Measurements from ENCODE around the gene C22orf23. TPM values are rescaled to one million over a fixed set of nuclear protein-coding genes. Genes with fewer than 3 reads are reported as not detected.

C22orf23 gene
- total and polyA plus RNA-seq, 2 donors (not counting 1 experiment from before 2014, with no cell fraction given) = not detected

DNA sequence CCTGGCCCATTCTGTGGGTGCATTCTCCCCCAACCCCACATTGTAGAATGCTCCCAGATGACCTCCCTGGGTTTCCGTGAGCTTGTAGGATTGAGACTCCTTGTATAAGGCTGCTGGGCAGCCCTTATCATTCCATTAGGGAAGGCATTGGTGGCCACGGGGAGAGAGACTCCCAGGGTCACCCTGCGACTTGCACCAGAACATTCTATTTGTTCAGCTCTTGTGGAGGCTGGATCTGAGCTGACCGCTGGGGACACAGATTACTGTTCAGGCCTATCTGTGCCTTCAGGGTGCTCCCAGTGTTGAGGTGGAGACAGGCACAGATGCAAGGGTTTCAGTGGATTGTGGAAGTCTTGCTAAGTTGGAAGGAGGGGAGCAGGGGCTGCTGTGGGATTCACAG, 29.5 kb downstream of the C22orf23 start:
- no peak overlapping the region for H3K9ac ChIP-seq (ENCODE audit: low read length)
- intact Hi-C loops (cut with micrococcal nuclease) = no loop called here
- ATAC-seq (ENCODE audit: low read depth) (no peak), DNase-seq (no peak)
- H4K20me1 ChIP-seq (ENCODE audit: control insufficient read depth, insufficient read depth, low read length, poor library complexity, severe bottlenecking) = no peaks in the 10 kb centered on the region
- Mint-ChIP-seq H3K27ac (no peak overlapping the region), H3K4me1 (peaks cover 7% of the 10 kb centered on the region), H3K4me3 (no peak overlapping the region), H3K9me3 (ENCODE audit: insufficient read depth) (no peaks in the 10 kb centered on the region), H3K27me3 (no peaks in the 10 kb centered on the region)
- ChIA-PET CTCF (no interaction called here), POLR2A (no interaction called here)
- no peak overlapping the region for H3K27ac ChIP-seq (ENCODE audit: low read length in 2 of 2)
- no peak overlapping the region for H3K4me2 ChIP-seq (replicated peaks; ENCODE audit: low read depth, low read length, poor library complexity, severe bottlenecking)
- WGBS (ENCODE audit: insufficient coverage) = 96% methylated on average over 4 of the region's 4 CpGs
- H3K4me3 ChIP-seq (ENCODE audit: control extremely low read depth in 1 of 5, extremely low read depth in 1 of 5, insufficient read depth in 1 of 5, low read depth in 2 of 5, low read length in 4 of 5) = no peak overlapping the region
- peaks cover 7% of the 10 kb centered on the region for H3K79me2 ChIP-seq (ENCODE audit: control insufficient read depth, insufficient read depth, low read length)
- H2AFZ ChIP-seq (ENCODE audit: insufficient read depth, low read depth, low read length, poor library complexity, severe bottlenecking) = no peak overlapping the region
- H3K4me1 ChIP-seq (ENCODE audit: control insufficient read depth in 2 of 2, insufficient read depth in 2 of 2, low read length in 2 of 2) = peaks cover 6 to 9% of the 10 kb centered on the region in 2 donors
- no peaks in the 10 kb centered on the region for H3K27me3 ChIP-seq (replicated peaks in 1 of 4; ENCODE audit: control extremely low read depth in 1 of 4, control insufficient read depth in 3 of 4, insufficient read depth in 4 of 4, low read length in 3 of 4)
- TF ChIP-seq EZH2 (IDR thresholded peaks at IDR 0.05; ENCODE audit: borderline replicate concordance, insufficient read depth, low read depth, low read length, poor library complexity, severe bottlenecking) = no peak
- TF ChIP-seq, protein P1, sequence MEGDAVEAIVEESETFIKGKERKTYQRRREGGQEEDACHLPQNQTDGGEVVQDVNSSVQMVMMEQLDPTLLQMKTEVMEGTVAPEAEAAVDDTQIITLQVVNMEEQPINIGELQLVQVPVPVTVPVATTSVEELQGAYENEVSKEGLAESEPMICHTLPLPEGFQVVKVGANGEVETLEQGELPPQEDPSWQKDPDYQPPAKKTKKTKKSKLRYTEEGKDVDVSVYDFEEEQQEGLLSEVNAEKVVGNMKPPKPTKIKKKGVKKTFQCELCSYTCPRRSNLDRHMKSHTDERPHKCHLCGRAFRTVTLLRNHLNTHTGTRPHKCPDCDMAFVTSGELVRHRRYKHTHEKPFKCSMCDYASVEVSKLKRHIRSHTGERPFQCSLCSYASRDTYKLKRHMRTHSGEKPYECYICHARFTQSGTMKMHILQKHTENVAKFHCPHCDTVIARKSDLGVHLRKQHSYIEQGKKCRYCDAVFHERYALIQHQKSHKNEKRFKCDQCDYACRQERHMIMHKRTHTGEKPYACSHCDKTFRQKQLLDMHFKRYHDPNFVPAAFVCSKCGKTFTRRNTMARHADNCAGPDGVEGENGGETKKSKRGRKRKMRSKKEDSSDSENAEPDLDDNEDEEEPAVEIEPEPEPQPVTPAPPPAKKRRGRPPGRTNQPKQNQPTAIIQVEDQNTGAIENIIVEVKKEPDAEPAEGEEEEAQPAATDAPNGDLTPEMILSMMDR (IDR thresholded peaks at IDR 0.05) = no peak
- H3K9me3 ChIP-seq (ENCODE audit: control extremely low read depth in 1 of 3, control insufficient read depth in 2 of 3, insufficient read depth in 1 of 3, low read length in 2 of 3) = no peaks in the 10 kb centered on the region
- peaks cover 0 to 45% of the 10 kb centered on the region in 2 experiments for H3K36me3 ChIP-seq (replicated peaks in 1 of 2; ENCODE audit: control extremely low read depth in 1 of 2, control insufficient read depth in 1 of 2, extremely low read depth in 1 of 2, insufficient read depth in 2 of 2, low read length in 1 of 2)

DNA sequence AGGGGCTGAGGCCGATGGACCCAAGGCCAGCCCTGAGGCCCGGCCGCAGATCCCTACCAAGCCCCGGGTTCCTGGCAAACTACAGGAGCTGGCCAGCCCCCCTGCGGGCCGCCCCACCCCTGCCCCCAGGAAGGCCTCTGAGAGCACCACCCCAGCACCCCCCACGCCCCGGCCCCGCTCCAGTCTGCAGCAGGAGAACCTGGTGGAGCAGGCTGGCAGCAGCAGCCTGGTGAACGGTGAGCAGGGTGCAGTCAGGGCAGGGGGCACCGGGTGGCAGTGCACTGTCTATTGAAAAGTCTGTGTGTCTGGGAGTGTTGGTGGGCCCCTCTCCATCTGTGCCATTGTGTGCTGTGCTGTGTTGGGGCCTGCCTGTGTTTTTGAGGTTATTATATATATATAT, 31.2 kb downstream of the C22orf23 start:
- Histone ChIP-seq H3K9ac (ENCODE audit: low read length) (no peak overlapping the region), H3K4me1 (ENCODE audit: control insufficient read depth in 2 of 2, insufficient read depth in 2 of 2, low read length in 2 of 2) (peaks cover 6 to 19% of the 10 kb centered on the region in 2 donors), H3K4me3 (ENCODE audit: control extremely low read depth in 1 of 5, extremely low read depth in 1 of 5, insufficient read depth in 1 of 5, low read depth in 2 of 5, low read length in 4 of 5) (no peak overlapping the region), H3K4me2 (replicated peaks; ENCODE audit: low read depth, low read length, poor library complexity, severe bottlenecking) (no peak overlapping the region), H3K27me3 (replicated peaks in 1 of 4; ENCODE audit: control extremely low read depth in 1 of 4, control insufficient read depth in 3 of 4, insufficient read depth in 4 of 4, low read length in 3 of 4) (no peaks in the 10 kb centered on the region), H3K27ac (ENCODE audit: low read length in 2 of 2) (no peak overlapping the region), H3K36me3 (replicated peaks in 1 of 2; ENCODE audit: control extremely low read depth in 1 of 2, control insufficient read depth in 1 of 2, extremely low read depth in 1 of 2, insufficient read depth in 2 of 2, low read length in 1 of 2) (peaks cover 0 to 45% of the 10 kb centered on the region in 2 experiments), H2AFZ (ENCODE audit: insufficient read depth, low read depth, low read length, poor library complexity, severe bottlenecking) (no peak overlapping the region), H4K20me1 (ENCODE audit: control insufficient read depth, insufficient read depth, low read length, poor library complexity, severe bottlenecking) (no peaks in the 10 kb centered on the region), H3K9me3 (ENCODE audit: control extremely low read depth in 1 of 3, control insufficient read depth in 2 of 3, insufficient read depth in 1 of 3, low read length in 2 of 3) (no peaks in the 10 kb centered on the region), H3K79me2 (ENCODE audit: control insufficient read depth, insufficient read depth, low read length) (peaks cover 7% of the 10 kb centered on the region)
- WGBS (ENCODE audit: insufficient coverage) = 100% methylated on average over 5 of the region's 11 CpGs
- peaks cover 9% of the 10 kb centered on the region for H3K4me1 Mint-ChIP-seq
- TF ChIP-seq, protein P1 (IDR thresholded peaks at IDR 0.05) = no peak
- TF ChIP-seq EZH2 (IDR thresholded peaks at IDR 0.05; ENCODE audit: borderline replicate concordance, insufficient read depth, low read depth, low read length, poor library complexity, severe bottlenecking) = no peak
- DNase-seq (no peak), ATAC-seq (ENCODE audit: low read depth) (no peak)
- CTCF ChIA-PET = no interaction called here
- intact Hi-C loops (cut with micrococcal nuclease) = no loop called here
- H3K9me3 Mint-ChIP-seq (ENCODE audit: insufficient read depth) = no peaks in the 10 kb centered on the region
- no peak overlapping the region for H3K4me3 Mint-ChIP-seq
- H3K27ac Mint-ChIP-seq = no peak overlapping the region
- no peaks in the 10 kb centered on the region for H3K27me3 Mint-ChIP-seq
- POLR2A ChIA-PET = interaction anchor here (0.7 kb wide), 1 partner anchor 473 kb away, joined by 5 read pairs; no protein-coding TSS in a partner anchor

All from B cell (primary cell).